Uterus (tissue), 4 donors: ENCODE measurements around the gene C5orf63. TPM values are rescaled to one million over a fixed set of nuclear protein-coding genes. Genes with fewer than 3 reads are reported as not detected.
A peak's percentile ranks its signal among the peaks of the same experiment; 100 is the strongest.

Experiments
- DNase-seq, 2 donors: peaks; one replicate each; pipeline ENCODE4 v3.0.0-alpha.2; 2019 to 2020
- H3K27ac ChIP-seq, 2 donors: fragments of 200-600 bp; sonication (generic); 1 replicate in 1 of 2; 2 replicates in 1 of 2; pipeline ENCODE4 v1.5.1; 2016 to 2018
- H3K27me3 ChIP-seq, 2 donors: fragments of 200-600 bp; sonication (generic); one replicate each; pipeline ENCODE4 v1.5.1; 2018 to 2019; ENCODE audit warnings: control low read depth in 1 of 2
- H3K36me3 ChIP-seq, 2 donors: fragments of 200-600 bp; sonication (generic); one replicate each; pipeline ENCODE4 v1.5.1; 2019; ENCODE audit warnings: control low read depth in 1 of 2
- H3K4me1 ChIP-seq, 2 donors: fragments of 200-600 bp; sonication (generic); one replicate each; pipeline ENCODE4 v1.5.1; 2018 to 2019; ENCODE audit warnings: control low read depth in 1 of 2
- H3K4me3 ChIP-seq, 2 donors: fragments of 200-600 bp; sonication (generic); 1 replicate in 1 of 2; 2 replicates in 1 of 2; pipeline ENCODE4 v1.5.1; 2018 to 2019; ENCODE audit warnings: mild to moderate bottlenecking in 1 of 2
- H3K9me3 ChIP-seq, 2 donors: fragments of 200-600 bp; sonication (generic); one replicate each; pipeline ENCODE4 v1.5.1; 2019; ENCODE audit warnings: control low read depth in 1 of 2
- POLR2A ChIP-seq, 2 donors: fragments of 450-650 bp; IDR thresholded peaks; one replicate each; pipeline ENCODE4 v1.6.1; 2016; ENCODE audit warnings: antibody characterized with exemption in 2 of 2, mild to moderate bottlenecking in 1 of 2, moderate library complexity in 1 of 2
- intact Hi-C: fragments of 100-400 bp; cut with DNase I; formaldehyde crosslinking; loops from one replicate; pipeline ENCODE4 v1.15.1; 2023; ENCODE audit warnings: low total_unique reads
- total RNA-seq, 4 donors: library from RNA; depleted of rRNA in 3 of 4; stranded (reverse); fragments of >200 nt in 3 of 4; gene quantifications; one replicate each; pipeline versions ENCODE4 v1.1.0 to v1.2.4, GENCODE V29; 2014 to 2023
- TF ChIP-seq, protein P1 (sequence below), 4 experiments: fragments of 200-600 bp in 2 of 4; fragments of 450-650 bp in 2 of 4; sonication (generic) in 2 of 4; IDR thresholded peaks; one replicate each; pipeline ENCODE4 v1.5.1; 2016 to 2019; ENCODE audit warnings: antibody characterized with exemption in 4 of 4, mild to moderate bottlenecking in 2 of 4, moderate library complexity in 1 of 4
- donor health status: DM: yes; HTN: yes; CAD: no.

C5orf63 gene
- total RNA-seq, 4 donors from 2014 or later = 3.6 to 6.0 (median 4.8) TPM; not detected in 1

DNA sequence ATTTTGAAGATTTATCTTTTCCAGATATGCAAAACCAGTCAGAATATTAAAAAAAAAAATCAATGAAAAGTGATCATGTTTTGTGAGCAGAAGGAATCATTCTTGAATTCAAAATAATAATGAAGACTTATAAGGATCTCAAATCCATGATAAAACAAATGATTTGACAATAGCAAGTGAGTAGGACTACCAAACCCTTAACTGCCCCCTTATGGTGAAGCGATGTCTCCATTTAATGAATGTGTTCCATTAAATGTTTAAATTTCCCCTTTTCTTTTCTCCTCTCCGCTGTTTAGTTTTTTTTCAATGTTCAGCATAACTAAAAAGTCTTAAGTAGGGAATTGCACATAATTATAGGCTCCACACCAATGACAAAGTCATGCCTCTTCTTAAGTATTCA lies 30.7 kb downstream of the C5orf63 start:
- TF ChIP-seq POLR2A (IDR thresholded peaks at IDR 0.05) = no peak
- TF ChIP-seq, protein P1, sequence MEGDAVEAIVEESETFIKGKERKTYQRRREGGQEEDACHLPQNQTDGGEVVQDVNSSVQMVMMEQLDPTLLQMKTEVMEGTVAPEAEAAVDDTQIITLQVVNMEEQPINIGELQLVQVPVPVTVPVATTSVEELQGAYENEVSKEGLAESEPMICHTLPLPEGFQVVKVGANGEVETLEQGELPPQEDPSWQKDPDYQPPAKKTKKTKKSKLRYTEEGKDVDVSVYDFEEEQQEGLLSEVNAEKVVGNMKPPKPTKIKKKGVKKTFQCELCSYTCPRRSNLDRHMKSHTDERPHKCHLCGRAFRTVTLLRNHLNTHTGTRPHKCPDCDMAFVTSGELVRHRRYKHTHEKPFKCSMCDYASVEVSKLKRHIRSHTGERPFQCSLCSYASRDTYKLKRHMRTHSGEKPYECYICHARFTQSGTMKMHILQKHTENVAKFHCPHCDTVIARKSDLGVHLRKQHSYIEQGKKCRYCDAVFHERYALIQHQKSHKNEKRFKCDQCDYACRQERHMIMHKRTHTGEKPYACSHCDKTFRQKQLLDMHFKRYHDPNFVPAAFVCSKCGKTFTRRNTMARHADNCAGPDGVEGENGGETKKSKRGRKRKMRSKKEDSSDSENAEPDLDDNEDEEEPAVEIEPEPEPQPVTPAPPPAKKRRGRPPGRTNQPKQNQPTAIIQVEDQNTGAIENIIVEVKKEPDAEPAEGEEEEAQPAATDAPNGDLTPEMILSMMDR (IDR thresholded peaks at IDR 0.05) = peak in 1 of 4 experiments; percentile 16
- Histone ChIP-seq H3K4me3 (no peak overlapping the region), H3K27ac (peak overlapping the region in 1 of 2 donors; percentile 67), H3K9me3 (no peaks in the 10 kb centered on the region), H3K4me1 (peaks cover 0 to 5% of the 10 kb centered on the region in 2 donors), H3K27me3 (no peaks in the 10 kb centered on the region), H3K36me3 (no peaks in the 10 kb centered on the region)
- intact Hi-C loops = loop anchor here (10.0 kb wide), 1 partner anchor 1032 kb away; no protein-coding TSS in a partner anchor
- DNase-seq = no peak

DNA sequence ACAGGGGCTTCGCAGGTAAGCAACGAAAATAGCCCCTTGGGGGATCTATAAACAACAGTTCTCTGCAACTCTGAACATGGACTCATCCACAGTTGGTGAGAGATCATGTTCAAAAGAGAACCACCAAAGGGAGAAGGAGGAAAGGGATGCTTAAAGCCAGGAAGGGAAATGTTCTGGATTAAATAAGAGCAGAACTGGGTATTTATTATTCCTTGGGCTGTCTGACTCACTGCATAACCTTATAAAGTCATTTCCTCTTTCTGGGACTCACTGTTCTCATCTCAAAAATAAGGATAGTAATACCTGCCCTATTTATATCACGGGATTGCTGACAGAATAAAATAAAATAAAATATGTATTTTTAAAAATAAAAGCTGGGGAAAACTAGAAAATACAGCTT lies 31.7 kb downstream of the C5orf63 start:
- intact Hi-C loops = loop anchor here (10.0 kb wide), 1 partner anchor 1033 kb away; no protein-coding TSS in a partner anchor
- Histone ChIP-seq H3K36me3 (no peaks in the 10 kb centered on the region), H3K27me3 (no peaks in the 10 kb centered on the region), H3K4me3 (no peak overlapping the region), H3K27ac (peak overlapping the region; percentile 67 to 70), H3K4me1 (peaks cover 0 to 5% of the 10 kb centered on the region in 2 donors), H3K9me3 (no peaks in the 10 kb centered on the region)
- TF ChIP-seq, protein P1 (IDR thresholded peaks at IDR 0.05) = no peak
- DNase-seq = no peak

DNA sequence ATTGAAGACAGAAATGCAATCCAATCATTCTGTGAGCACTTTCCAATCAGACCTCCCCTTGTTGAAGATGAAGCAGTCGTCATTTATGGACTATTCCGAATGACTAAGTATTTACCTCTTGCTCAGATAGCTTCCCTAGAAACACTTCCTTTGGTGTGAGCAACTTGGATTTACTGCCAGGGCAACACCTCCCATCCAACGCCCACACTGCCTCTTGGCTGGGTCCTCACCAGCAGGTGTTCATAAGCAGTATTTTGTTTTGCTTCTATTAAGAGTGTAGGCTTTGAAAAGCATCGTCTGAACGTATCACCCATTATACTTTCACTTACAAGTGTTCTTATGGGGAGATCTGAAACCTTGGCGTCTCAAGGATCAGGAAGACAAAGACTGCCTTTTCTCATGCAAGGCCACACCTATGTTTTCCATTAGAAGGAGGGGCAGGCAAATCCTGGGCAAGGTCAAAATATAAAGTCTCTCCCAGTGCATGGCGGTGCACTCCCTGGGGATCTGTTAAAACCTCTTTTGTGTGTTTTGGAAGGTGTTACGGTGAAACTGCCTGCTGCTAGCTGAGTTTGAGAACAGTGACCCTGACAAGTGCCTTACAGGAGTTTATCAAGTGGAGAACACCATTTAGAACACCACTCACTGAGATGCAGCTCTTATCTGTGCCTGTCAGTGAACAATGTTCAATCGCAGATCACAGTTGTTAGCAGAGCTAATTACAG lies 32.3 kb downstream of the C5orf63 start:
- peak; percentile 36 to 40 for DNase-seq
- Histone ChIP-seq H3K27me3 (no peaks in the 10 kb centered on the region), H3K27ac (peak overlapping the region; percentile 67 to 70), H3K9me3 (no peaks in the 10 kb centered on the region), H3K4me1 (peaks cover 0 to 5% of the 10 kb centered on the region in 2 donors), H3K36me3 (no peaks in the 10 kb centered on the region), H3K4me3 (no peak overlapping the region)
- TF ChIP-seq POLR2A (IDR thresholded peaks at IDR 0.05) = no peak
- TF ChIP-seq, protein P1 (IDR thresholded peaks at IDR 0.05) = no peak
- intact Hi-C loops = loop anchor here (10.0 kb wide), 1 partner anchor 1034 kb away; no protein-coding TSS in a partner anchor

DNA sequence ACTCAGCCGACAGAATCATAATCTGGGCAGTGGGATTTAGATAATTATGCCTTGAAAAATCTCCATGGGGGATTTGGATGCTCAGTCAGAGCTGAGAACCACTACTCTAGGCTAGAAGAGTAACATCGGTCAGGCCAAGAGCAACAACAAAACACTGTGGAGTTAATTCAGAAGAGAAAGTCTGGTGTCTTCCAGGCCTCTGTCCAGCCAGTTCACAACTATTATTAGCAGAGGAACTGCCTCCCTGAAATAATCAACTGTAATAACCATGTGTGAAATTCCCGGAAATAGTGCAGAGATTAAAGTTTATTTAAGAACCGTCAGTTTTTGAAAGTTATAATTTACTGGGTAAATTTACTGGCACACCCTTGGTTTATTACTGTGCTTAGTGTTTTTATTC lies 34.8 kb downstream of the C5orf63 start:
- TF ChIP-seq, protein P1 (IDR thresholded peaks at IDR 0.05) = no peak
- TF ChIP-seq POLR2A (IDR thresholded peaks at IDR 0.05) = no peak
- no peaks in the 10 kb centered on the region for H3K36me3 ChIP-seq
- no peak overlapping the region for H3K27ac ChIP-seq
- H3K27me3 ChIP-seq = no peaks in the 10 kb centered on the region
- H3K4me1 ChIP-seq = peaks cover 0 to 5% of the 10 kb centered on the region in 2 donors
- DNase-seq = no peak
- intact Hi-C loops = no loop called here
- H3K9me3 ChIP-seq = no peaks in the 10 kb centered on the region
- no peak overlapping the region for H3K4me3 ChIP-seq

DNA sequence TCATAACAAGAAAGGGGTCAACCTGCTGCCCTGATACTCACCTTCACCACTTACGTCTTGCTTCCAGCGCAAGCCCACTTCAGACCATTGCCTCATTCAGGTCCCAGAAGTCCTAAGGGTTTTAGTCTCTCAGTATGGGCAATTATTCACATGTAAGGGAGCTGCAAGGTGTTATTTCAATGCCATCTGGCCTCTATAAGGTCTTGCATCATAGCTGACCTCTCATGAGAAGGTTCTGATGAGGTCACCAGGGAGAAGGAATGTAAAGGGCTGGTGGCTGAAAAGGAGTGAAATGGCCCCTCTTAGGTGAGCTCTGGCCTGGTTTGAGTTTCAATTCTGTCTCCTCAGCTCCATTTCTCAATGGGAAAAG lies 41.5 kb downstream of the C5orf63 start:
- DNase-seq = no peak
- intact Hi-C loops = no loop called here
- TF ChIP-seq, protein P1 (IDR thresholded peaks at IDR 0.05) = no peak
- TF ChIP-seq POLR2A (IDR thresholded peaks at IDR 0.05) = no peak
- Histone ChIP-seq H3K4me3 (no peak overlapping the region), H3K9me3 (no peaks in the 10 kb centered on the region), H3K4me1 (peaks cover 0 to 6% of the 10 kb centered on the region in 2 donors), H3K27me3 (no peaks in the 10 kb centered on the region), H3K27ac (no peak overlapping the region), H3K36me3 (no peaks in the 10 kb centered on the region)
